Muscle layer of colon (tissue), 2 donors: ENCODE measurements around the gene PLXND1.

Experiments
- H3K27ac ChIP-seq: one replicate; pipeline ENCODE4 v1.7.0; 2013; ENCODE audit warnings: low read depth, mild to moderate bottlenecking, low read length, moderate library complexity
- H3K27me3 ChIP-seq, 2 donors: one replicate each; pipeline ENCODE4 v1.7.0; 2013; ENCODE audit warnings: low read length in 2 of 2, mild to moderate bottlenecking in 2 of 2; ENCODE audit not compliant: insufficient read depth in 2 of 2, control insufficient read depth in 1 of 2
- H3K36me3 ChIP-seq: one replicate; pipeline ENCODE4 v1.7.0; 2013; ENCODE audit warnings: mild to moderate bottlenecking, low read length; ENCODE audit not compliant: insufficient read depth
- H3K4me1 ChIP-seq: one replicate; pipeline ENCODE4 v1.7.0; 2013; ENCODE audit warnings: mild to moderate bottlenecking, low read length; ENCODE audit not compliant: insufficient read depth
- H3K4me3 ChIP-seq, 2 donors: one replicate each; pipeline ENCODE4 v1.7.0; 2013; ENCODE audit warnings: low read length in 2 of 2, low read depth in 1 of 2, mild to moderate bottlenecking in 1 of 2, moderate library complexity in 1 of 2
- H3K9ac ChIP-seq: one replicate; pipeline ENCODE4 v1.7.0; 2013; ENCODE audit warnings: low read length
- H3K9me3 ChIP-seq: one replicate; pipeline ENCODE4 v1.7.0; 2013; ENCODE audit warnings: mild to moderate bottlenecking, low read length
- donor health status: abdominal sarcoma.
- donor health status: Adenocarcinoma of cecum.

Gene PLXND1

DNA sequence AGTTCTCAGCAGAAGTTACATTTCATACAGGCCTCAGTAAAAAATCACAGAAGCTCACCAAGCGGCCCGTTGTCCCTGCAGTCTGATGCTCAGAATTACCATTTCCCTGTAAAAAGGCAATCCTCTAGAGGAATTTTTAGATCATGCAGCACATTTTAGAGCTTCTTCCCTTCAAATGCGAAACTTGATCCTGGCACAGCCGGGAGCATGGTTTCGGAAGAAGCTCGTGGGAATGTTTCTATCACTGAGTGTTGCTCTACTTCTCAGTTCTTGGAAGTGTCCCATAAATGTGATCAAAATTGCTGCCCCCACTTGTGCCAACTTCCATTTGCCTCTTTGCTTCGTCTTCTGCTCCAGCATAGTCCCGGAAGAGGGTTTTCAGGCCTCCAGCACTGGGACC, 67.3 kb downstream of the PLXND1 start:
- Histone ChIP-seq H3K4me3 (no peak overlapping the region), H3K9ac (no peak overlapping the region), H3K27me3 (no peaks in the 10 kb centered on the region), H3K27ac (no peak overlapping the region), H3K9me3 (no peaks in the 10 kb centered on the region), H3K4me1 (no peaks in the 10 kb centered on the region), H3K36me3 (no peaks in the 10 kb centered on the region)

DNA sequence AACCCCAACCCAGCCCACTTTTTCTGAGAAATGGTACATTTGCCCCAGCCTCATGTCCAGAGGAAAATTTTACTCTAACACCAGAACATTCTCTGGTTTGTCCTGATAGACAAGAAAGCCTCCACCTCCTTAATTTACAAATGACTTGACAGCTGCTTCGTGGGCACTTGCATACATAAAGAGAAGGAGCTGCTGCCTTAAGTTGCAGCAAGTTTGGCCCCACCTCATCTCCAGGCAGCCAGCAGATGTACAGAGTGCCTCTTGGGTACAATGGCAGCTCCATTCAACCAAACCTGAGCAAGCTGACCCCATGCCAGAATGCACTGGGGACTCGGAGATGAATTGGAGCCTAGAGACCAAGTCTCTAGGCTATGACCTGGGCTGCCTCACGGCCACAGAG, 69.7 kb downstream of the PLXND1 start:
- no peak overlapping the region for H3K4me3 ChIP-seq
- no peaks in the 10 kb centered on the region for H3K36me3 ChIP-seq
- no peak overlapping the region for H3K27ac ChIP-seq
- H3K9me3 ChIP-seq, result no peaks in the 10 kb centered on the region
- H3K27me3 ChIP-seq, result no peaks in the 10 kb centered on the region
- H3K9ac ChIP-seq, result no peak overlapping the region
- H3K4me1 ChIP-seq, result no peaks in the 10 kb centered on the region

DNA sequence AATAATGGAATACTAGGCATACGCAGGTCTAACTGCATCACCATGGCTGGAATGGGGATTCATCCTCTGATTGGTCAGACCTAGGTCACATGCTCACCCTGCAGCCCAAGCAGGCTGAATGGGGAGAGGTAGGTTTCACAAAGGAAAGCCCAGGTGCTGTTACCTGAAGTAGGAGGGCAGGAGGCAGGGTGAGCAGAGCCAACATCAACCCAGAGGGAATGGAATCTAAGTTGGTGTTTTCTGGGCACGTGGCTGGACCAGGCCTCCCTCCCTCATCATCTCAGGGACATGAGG, 70.2 kb downstream of the PLXND1 start:
- H3K9ac ChIP-seq, result no peak overlapping the region
- no peaks in the 10 kb centered on the region for H3K27me3 ChIP-seq
- no peaks in the 10 kb centered on the region for H3K4me1 ChIP-seq
- no peaks in the 10 kb centered on the region for H3K36me3 ChIP-seq
- H3K9me3 ChIP-seq, result no peaks in the 10 kb centered on the region
- no peak overlapping the region for H3K4me3 ChIP-seq
- no peak overlapping the region for H3K27ac ChIP-seq

- Histone ChIP-seq H3K27ac (no peak overlapping the region), H3K4me3 (no peak overlapping the region), H3K36me3 (no peaks in the 10 kb centered on the region), H3K9me3 (no peaks in the 10 kb centered on the region), H3K9ac (no peak overlapping the region), H3K27me3 (no peaks in the 10 kb centered on the region), H3K4me1 (no peaks in the 10 kb centered on the region)
These were observed 71.4 kb downstream of the PLXND1 start for GRCh38 chr3:129535075-129535474.

DNA sequence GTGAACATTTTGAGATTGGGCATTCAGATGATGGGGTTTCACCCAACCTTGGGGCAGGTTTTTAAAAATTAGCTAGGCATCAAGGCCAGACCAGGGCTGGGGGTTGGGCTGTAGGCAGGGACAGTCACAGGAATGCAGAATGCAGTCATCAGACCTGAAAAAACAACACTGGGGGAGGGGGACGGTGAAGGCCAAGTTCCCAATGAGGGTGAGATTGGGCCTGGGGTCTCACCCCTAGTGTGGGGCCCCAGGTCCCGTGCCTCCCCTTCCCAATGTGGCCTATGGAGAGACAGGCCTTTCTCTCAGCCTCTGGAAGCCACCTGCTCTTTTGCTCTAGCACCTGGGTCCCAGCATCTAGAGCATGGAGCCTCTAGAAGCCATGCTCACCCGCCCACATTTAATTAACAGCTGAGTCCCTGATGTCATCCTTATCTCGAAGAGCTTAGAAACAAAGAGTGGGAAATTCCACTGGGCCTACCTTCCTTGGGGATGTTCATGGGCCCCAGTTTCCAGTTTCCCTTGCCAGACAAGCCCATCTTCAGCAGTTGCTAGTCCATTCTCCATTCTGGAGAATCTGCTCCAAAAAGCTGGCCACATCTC, 71.9 kb downstream of the PLXND1 start:
- Histone ChIP-seq H3K27me3 (no peaks in the 10 kb centered on the region), H3K9ac (no peak overlapping the region), H3K36me3 (no peaks in the 10 kb centered on the region), H3K4me3 (no peak overlapping the region), H3K27ac (no peak overlapping the region), H3K4me1 (no peaks in the 10 kb centered on the region), H3K9me3 (no peaks in the 10 kb centered on the region)

- no peaks in the 10 kb centered on the region for H3K27me3 ChIP-seq
- no peaks in the 10 kb centered on the region for H3K36me3 ChIP-seq
- H3K27ac ChIP-seq, result no peak overlapping the region
These were observed 73.1 kb downstream of the PLXND1 start for GRCh38 chr3:129533406-129533805.

DNA sequence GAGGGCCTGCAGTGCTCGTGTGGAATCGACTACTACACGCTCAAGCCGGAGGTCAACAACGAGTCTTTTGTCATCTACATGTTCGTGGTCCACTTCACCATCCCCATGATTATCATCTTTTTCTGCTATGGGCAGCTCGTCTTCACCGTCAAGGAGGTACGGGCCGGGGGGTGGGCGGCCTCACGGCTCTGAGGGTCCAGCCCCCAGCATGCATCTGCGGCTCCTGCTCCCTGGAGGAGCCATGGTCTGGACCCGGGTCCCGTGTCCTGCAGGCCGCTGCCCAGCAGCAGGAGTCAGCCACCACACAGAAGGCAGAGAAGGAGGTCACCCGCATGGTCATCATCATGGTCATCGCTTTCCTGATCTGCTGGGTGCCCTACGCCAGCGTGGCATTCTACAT, 74.2 kb downstream of the PLXND1 start:
- Histone ChIP-seq H3K36me3 (no peaks in the 10 kb centered on the region), H3K9me3 (no peaks in the 10 kb centered on the region), H3K4me1 (no peaks in the 10 kb centered on the region), H3K4me3 (no peak overlapping the region), H3K27me3 (no peaks in the 10 kb centered on the region), H3K27ac (no peak overlapping the region), H3K9ac (no peak overlapping the region)

More at GRCh38 chr3:129533406-129533805, 73.1 kb downstream of the PLXND1 start:
- Histone ChIP-seq H3K9ac (no peak overlapping the region), H3K4me3 (no peak overlapping the region), H3K4me1 (no peaks in the 10 kb centered on the region), H3K9me3 (no peaks in the 10 kb centered on the region)

DNA sequence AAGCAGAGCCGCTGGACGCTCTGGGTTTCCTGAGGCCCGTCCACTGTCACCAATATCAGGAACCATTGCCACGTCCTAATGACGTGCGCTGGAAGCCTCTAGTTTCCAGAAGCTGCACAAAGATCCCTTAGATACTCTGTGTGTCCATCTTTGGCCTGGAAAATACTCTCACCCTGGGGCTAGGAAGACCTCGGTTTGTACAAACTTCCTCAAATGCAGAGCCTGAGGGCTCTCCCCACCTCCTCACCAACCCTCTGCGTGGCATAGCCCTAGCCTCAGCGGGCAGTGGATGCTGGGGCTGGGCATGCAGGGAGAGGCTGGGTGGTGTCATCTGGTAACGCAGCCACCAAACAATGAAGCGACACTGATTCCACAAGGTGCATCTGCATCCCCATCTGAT, 74.8 kb downstream of the PLXND1 start:
- Histone ChIP-seq H3K27ac (no peak overlapping the region), H3K9me3 (no peaks in the 10 kb centered on the region), H3K4me3 (no peak overlapping the region), H3K9ac (no peak overlapping the region), H3K4me1 (no peaks in the 10 kb centered on the region), H3K36me3 (no peaks in the 10 kb centered on the region), H3K27me3 (no peaks in the 10 kb centered on the region)

GRCh38 chr3:129530821-129531220, 75.7 kb downstream of the PLXND1 start:
- no peak overlapping the region for H3K27ac ChIP-seq

GRCh38 chr3:129530251-129530791, 76.2 kb downstream of the PLXND1 start:
- H3K9ac ChIP-seq, result no peak overlapping the region
- H3K4me1 ChIP-seq, result no peaks in the 10 kb centered on the region
- no peaks in the 10 kb centered on the region for H3K36me3 ChIP-seq
- no peak overlapping the region for H3K4me3 ChIP-seq
- no peak overlapping the region for H3K27ac ChIP-seq
- no peaks in the 10 kb centered on the region for H3K27me3 ChIP-seq
- H3K9me3 ChIP-seq, result no peaks in the 10 kb centered on the region

More at GRCh38 chr3:129530821-129531220, 75.7 kb downstream of the PLXND1 start:
- Histone ChIP-seq H3K9ac (no peak overlapping the region), H3K4me3 (no peak overlapping the region), H3K27me3 (no peaks in the 10 kb centered on the region), H3K4me1 (no peaks in the 10 kb centered on the region), H3K36me3 (no peaks in the 10 kb centered on the region), H3K9me3 (no peaks in the 10 kb centered on the region)

DNA sequence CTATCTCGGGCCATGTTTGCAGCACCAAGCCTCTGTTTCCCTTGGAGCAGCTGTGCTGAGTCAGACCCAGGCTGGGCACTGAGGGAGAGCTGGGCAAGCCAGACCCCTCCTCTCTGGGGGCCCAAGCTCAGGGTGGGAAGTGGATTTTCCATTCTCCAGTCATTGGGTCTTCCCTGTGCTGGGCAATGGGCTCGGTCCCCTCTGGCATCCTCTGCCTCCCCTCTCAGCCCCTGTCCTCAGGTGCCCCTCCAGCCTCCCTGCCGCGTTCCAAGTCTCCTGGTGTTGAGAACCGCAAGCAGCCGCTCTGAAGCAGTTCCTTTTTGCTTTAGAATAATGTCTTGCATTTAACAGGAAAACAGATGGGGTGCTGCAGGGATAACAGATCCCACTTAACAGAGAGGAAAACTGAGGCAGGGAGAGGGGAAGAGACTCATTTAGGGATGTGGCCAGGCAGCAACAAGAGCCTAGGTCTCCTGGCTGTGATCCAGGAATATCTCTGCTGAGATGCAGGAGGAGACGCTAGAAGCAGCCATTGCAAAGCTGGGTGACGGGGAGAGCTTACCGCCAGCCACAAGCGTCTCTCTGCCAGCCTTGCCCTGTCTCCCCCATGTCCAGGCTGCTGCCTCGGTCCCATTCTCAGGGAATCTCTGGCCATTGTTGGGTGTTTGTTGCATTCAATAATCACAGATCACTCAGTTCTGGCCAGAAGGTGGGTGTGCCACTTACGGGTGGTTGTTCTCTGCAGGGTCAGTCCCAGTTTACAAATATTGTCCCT, 76.9 kb downstream of the PLXND1 start:
- no peaks in the 10 kb centered on the region for H3K9me3 ChIP-seq
- no peaks in the 10 kb centered on the region for H3K27me3 ChIP-seq
- no peak overlapping the region for H3K9ac ChIP-seq
- H3K4me1 ChIP-seq, result no peaks in the 10 kb centered on the region
- no peaks in the 10 kb centered on the region for H3K36me3 ChIP-seq
- no peak overlapping the region for H3K27ac ChIP-seq
- H3K4me3 ChIP-seq, result no peak overlapping the region
